Neural crest cell (in vitro differentiated cells): ENCODE data around the gene LRCH4. TPM values are rescaled to one million over a fixed set of nuclear protein-coding genes. Genes with fewer than 3 reads are reported as not detected.

Experiments used
- DNase-seq: peaks from one replicate; pipeline ENCODE4 v3.0.0; 2021; ENCODE audit warnings: low read depth, mixed read lengths, low spot score
- H3K27ac Mint-ChIP-seq: one replicate; pipeline ENCODE4 v1.8.0; 2021; ENCODE audit warnings: mild to moderate bottlenecking, mixed read lengths; ENCODE audit not compliant: unreplicated experiment
- H3K27me3 Mint-ChIP-seq: 2 replicates; pipeline ENCODE4 v1.8.0; 2021; ENCODE audit warnings: low read depth, mild to moderate bottlenecking, mixed read lengths
- H3K36me3 Mint-ChIP-seq: 2 replicates; pipeline ENCODE4 v1.8.0; 2021; ENCODE audit warnings: low read depth, mild to moderate bottlenecking, mixed read lengths
- H3K4me1 Mint-ChIP-seq: 2 replicates; pipeline ENCODE4 v1.8.0; 2021; ENCODE audit warnings: mixed read lengths
- H3K4me3 Mint-ChIP-seq: one replicate; pipeline ENCODE4 v1.8.0; 2021; ENCODE audit warnings: mild to moderate bottlenecking, mixed read lengths
- H3K9me3 Mint-ChIP-seq: 2 replicates; pipeline ENCODE4 v1.8.0; 2021; ENCODE audit warnings: mixed read lengths
- total RNA-seq: library from RNA; stranded (reverse); gene quantifications from 2 replicates; pipeline ENCODE4 v1.2.1, GENCODE V29; 2021
- TF ChIP-seq, protein P1 (sequence below): fragments of 200-600 bp; sonication (generic); conservative IDR thresholded peaks from 2 replicates; pipeline ENCODE4 v1.5.0; 2021; ENCODE audit warnings: antibody characterized with exemption, mild to moderate bottlenecking

Gene LRCH4
- total RNA-seq, 1 donor from 2014 or later = 44.2 TPM

- TF ChIP-seq, protein P1, sequence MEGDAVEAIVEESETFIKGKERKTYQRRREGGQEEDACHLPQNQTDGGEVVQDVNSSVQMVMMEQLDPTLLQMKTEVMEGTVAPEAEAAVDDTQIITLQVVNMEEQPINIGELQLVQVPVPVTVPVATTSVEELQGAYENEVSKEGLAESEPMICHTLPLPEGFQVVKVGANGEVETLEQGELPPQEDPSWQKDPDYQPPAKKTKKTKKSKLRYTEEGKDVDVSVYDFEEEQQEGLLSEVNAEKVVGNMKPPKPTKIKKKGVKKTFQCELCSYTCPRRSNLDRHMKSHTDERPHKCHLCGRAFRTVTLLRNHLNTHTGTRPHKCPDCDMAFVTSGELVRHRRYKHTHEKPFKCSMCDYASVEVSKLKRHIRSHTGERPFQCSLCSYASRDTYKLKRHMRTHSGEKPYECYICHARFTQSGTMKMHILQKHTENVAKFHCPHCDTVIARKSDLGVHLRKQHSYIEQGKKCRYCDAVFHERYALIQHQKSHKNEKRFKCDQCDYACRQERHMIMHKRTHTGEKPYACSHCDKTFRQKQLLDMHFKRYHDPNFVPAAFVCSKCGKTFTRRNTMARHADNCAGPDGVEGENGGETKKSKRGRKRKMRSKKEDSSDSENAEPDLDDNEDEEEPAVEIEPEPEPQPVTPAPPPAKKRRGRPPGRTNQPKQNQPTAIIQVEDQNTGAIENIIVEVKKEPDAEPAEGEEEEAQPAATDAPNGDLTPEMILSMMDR = no peak
- H3K36me3 Mint-ChIP-seq = no peaks in the 10 kb centered on the region
- H3K9me3 Mint-ChIP-seq = no peaks in the 10 kb centered on the region
- no peak for DNase-seq
- H3K4me1 Mint-ChIP-seq = peaks cover 4% of the 10 kb centered on the region
- H3K27ac Mint-ChIP-seq = no peak overlapping the region
- peak overlapping the region; percentile 12 for H3K4me3 Mint-ChIP-seq
- H3K27me3 Mint-ChIP-seq = no peaks in the 10 kb centered on the region
Observed at GRCh38 chr7:100578246-100579183, 7.4 kb downstream of the LRCH4 start.

- no peaks in the 10 kb centered on the region for H3K27me3 Mint-ChIP-seq
- H3K4me1 Mint-ChIP-seq = no peaks in the 10 kb centered on the region
- H3K36me3 Mint-ChIP-seq = no peaks in the 10 kb centered on the region
- DNase-seq = no peak
- H3K4me3 Mint-ChIP-seq = no peak overlapping the region
- H3K27ac Mint-ChIP-seq = no peak overlapping the region
- TF ChIP-seq, protein P1 = no peak
- no peaks in the 10 kb centered on the region for H3K9me3 Mint-ChIP-seq
Observed at GRCh38 chr7:100577507-100577906, 8.4 kb downstream of the LRCH4 start.

DNA sequence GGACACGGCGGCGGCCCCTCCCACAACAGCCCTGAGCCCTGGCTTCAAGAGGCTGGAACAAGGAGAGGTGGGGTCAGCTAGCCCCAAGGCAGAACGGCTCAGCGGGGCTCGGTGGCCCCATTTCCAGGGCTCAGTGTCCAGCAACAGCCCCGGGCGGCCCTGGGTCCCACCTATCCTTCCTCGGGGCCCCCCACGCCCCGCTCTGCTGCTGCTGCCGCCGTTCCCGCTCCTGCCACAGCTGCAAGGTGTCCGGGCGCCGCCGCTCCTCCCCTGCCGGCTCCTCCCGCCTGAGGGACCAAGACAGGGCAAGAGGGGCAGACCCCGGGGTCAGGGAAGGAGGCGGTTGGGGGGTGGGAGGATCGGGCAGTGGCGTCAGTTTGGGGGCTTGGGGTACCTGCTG lies 8.8 kb downstream of the LRCH4 start:
- H3K27me3 Mint-ChIP-seq = peaks cover under 1% of the 10 kb centered on the region
- H3K27ac Mint-ChIP-seq = no peak overlapping the region
- DNase-seq = no peak
- H3K4me3 Mint-ChIP-seq = no peak overlapping the region
- peaks cover 1% of the 10 kb centered on the region for H3K4me1 Mint-ChIP-seq
- TF ChIP-seq, protein P1 = no peak
- no peaks in the 10 kb centered on the region for H3K36me3 Mint-ChIP-seq
- H3K9me3 Mint-ChIP-seq = no peaks in the 10 kb centered on the region

GRCh38 chr7:100576384-100576993 lies 9.4 kb downstream of the LRCH4 start:
- Mint-ChIP-seq H3K4me1 (peaks cover 5% of the 10 kb centered on the region), H3K9me3 (no peaks in the 10 kb centered on the region), H3K27ac (no peak overlapping the region), H3K27me3 (peaks cover 5% of the 10 kb centered on the region), H3K4me3 (no peak overlapping the region), H3K36me3 (no peaks in the 10 kb centered on the region)
- no peak for DNase-seq
- TF ChIP-seq, protein P1 = no peak

- H3K4me3 Mint-ChIP-seq = no peak overlapping the region
- peaks cover 5% of the 10 kb centered on the region for H3K4me1 Mint-ChIP-seq
- H3K9me3 Mint-ChIP-seq = no peaks in the 10 kb centered on the region
- DNase-seq = no peak
- peaks cover 9% of the 10 kb centered on the region for H3K27me3 Mint-ChIP-seq
- H3K36me3 Mint-ChIP-seq = no peaks in the 10 kb centered on the region
- TF ChIP-seq, protein P1 = no peak
- no peak overlapping the region for H3K27ac Mint-ChIP-seq
Observed at GRCh38 chr7:100575746-100576383, 10.1 kb downstream of the LRCH4 start.
